ENCODE measurements around the gene ITPR2. TPM values are rescaled to one million over a fixed set of nuclear protein-coding genes. Genes with fewer than 3 reads are reported as not detected.
A peak's percentile ranks its signal among the peaks of the same experiment; 100 is the strongest.

Gene ITPR2
- total RNA-seq, 1 donor from 2014 or later: 77.9 TPM

DNA sequence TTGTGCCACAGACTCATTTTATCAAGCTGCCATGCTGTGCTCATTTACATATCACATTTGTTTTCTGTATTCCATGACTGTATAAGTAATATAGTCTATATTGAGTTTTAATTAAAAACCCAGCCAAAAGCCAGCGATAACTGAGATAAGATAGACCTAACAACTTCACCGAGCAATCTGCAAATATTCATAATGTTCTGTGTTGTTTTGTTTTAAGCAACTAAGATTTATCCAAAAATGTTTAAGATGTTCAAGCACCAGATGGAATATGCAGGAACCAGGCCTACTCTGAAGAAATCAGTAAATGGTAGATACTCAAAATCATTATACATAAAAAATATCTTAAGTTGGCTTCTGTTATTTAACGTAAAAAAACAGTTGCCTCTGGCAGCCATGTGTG is 295.3 kb downstream of the ITPR2 start:
- TF ChIP-seq CTCF (IDR thresholded peaks at IDR 0.05; ENCODE audit: partially characterized antibody, unreplicated experiment): no peak
- Mint-ChIP-seq H3K27ac (ENCODE audit: unreplicated experiment) (no peak overlapping the region), H3K27me3 (ENCODE audit: unreplicated experiment) (peaks cover 2% of the 10 kb centered on the region)

GRCh38 chr12:26537126-26537525 is 295.9 kb downstream of the ITPR2 start:
- Mint-ChIP-seq H3K27ac (ENCODE audit: unreplicated experiment) (no peak overlapping the region), H3K36me3 (ENCODE audit: unreplicated experiment) (no peaks in the 10 kb centered on the region), H3K4me1 (ENCODE audit: low read depth, unreplicated experiment) (peaks cover 35% of the 10 kb centered on the region), H3K9me3 (ENCODE audit: unreplicated experiment) (peaks cover 4% of the 10 kb centered on the region), H3K27me3 (ENCODE audit: unreplicated experiment) (peaks cover 2% of the 10 kb centered on the region), H3K4me3 (ENCODE audit: unreplicated experiment) (no peak overlapping the region)
- DNase-seq: no peak
- no peak for TF ChIP-seq CTCF (IDR thresholded peaks at IDR 0.05; ENCODE audit: partially characterized antibody, unreplicated experiment)

More for the DNA sequence above, 295.3 kb downstream of the ITPR2 start:
- peaks cover 4% of the 10 kb centered on the region for H3K9me3 Mint-ChIP-seq (ENCODE audit: unreplicated experiment)
- peaks cover 35% of the 10 kb centered on the region for H3K4me1 Mint-ChIP-seq (ENCODE audit: low read depth, unreplicated experiment)
- DNase-seq: no peak
- no peaks in the 10 kb centered on the region for H3K36me3 Mint-ChIP-seq (ENCODE audit: unreplicated experiment)
- H3K4me3 Mint-ChIP-seq (ENCODE audit: unreplicated experiment): no peak overlapping the region

- H3K4me1 Mint-ChIP-seq (ENCODE audit: low read depth, unreplicated experiment): peaks cover 35% of the 10 kb centered on the region
- no peak for DNase-seq
- peak overlapping the region; percentile 18 for H3K4me3 Mint-ChIP-seq (ENCODE audit: unreplicated experiment)
- no peaks in the 10 kb centered on the region for H3K36me3 Mint-ChIP-seq (ENCODE audit: unreplicated experiment)
- peak overlapping the region; percentile 71 for H3K27ac Mint-ChIP-seq (ENCODE audit: unreplicated experiment)
- peaks cover 2% of the 10 kb centered on the region for H3K27me3 Mint-ChIP-seq (ENCODE audit: unreplicated experiment)
- TF ChIP-seq CTCF (IDR thresholded peaks at IDR 0.05; ENCODE audit: partially characterized antibody, unreplicated experiment): no peak
- peaks cover 4% of the 10 kb centered on the region for H3K9me3 Mint-ChIP-seq (ENCODE audit: unreplicated experiment)
Observed at GRCh38 chr12:26535826-26536225, 297.2 kb downstream of the ITPR2 start.

DNA sequence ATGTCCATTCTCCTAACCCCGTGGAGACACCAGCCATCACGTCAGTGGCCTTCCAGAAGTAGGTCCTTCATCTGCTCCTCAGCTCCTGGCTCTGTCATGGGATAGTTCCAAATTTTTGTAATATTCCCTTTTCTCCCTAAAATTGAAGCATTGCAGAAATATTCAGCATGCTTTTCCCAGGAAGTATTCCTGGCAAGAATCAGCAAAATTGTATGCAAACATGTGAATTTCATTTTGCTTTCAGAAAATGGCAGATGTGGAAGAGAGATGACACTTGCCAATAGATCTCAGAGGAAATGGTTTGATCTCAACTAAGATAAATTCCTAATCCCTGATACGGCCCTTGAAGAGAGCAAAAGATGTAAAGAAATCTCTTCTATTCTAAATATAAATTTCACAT is 298.9 kb downstream of the ITPR2 start:
- Mint-ChIP-seq H3K27me3 (ENCODE audit: unreplicated experiment) (peaks cover 2% of the 10 kb centered on the region), H3K4me1 (ENCODE audit: low read depth, unreplicated experiment) (peaks cover 25% of the 10 kb centered on the region), H3K4me3 (ENCODE audit: unreplicated experiment) (no peak overlapping the region), H3K36me3 (ENCODE audit: unreplicated experiment) (no peaks in the 10 kb centered on the region), H3K27ac (ENCODE audit: unreplicated experiment) (no peak overlapping the region), H3K9me3 (ENCODE audit: unreplicated experiment) (peaks cover 4% of the 10 kb centered on the region)
- DNase-seq: no peak
- no peak for TF ChIP-seq CTCF (IDR thresholded peaks at IDR 0.05; ENCODE audit: partially characterized antibody, unreplicated experiment)

- Mint-ChIP-seq H3K27me3 (ENCODE audit: unreplicated experiment) (peaks cover 2% of the 10 kb centered on the region), H3K36me3 (ENCODE audit: unreplicated experiment) (no peaks in the 10 kb centered on the region), H3K4me3 (ENCODE audit: unreplicated experiment) (no peak overlapping the region), H3K9me3 (ENCODE audit: unreplicated experiment) (peaks cover 4% of the 10 kb centered on the region), H3K4me1 (ENCODE audit: low read depth, unreplicated experiment) (peaks cover 25% of the 10 kb centered on the region), H3K27ac (ENCODE audit: unreplicated experiment) (no peak overlapping the region)
- TF ChIP-seq CTCF (IDR thresholded peaks at IDR 0.05; ENCODE audit: partially characterized antibody, unreplicated experiment): no peak
- no peak for DNase-seq
Observed at GRCh38 chr12:26533211-26533610, 299.8 kb downstream of the ITPR2 start.

Measured in glutamatergic neuron (in vitro differentiated cells).